NCI-H748 treated with DMSO at 0.1 percent for 48 hours (cell line): ENCODE data around the gene PCDHGA11.
"Not testable (repeated sequence)": the region's sequence is repeated elsewhere in the genome, so short reads cannot be mapped to it uniquely, and the experiment has no call there.

Experiments used
- DNase-seq: peaks from one replicate; lab custom pipeline; 2025; lab: John Stamatoyannopoulos, UW

Gene PCDHGA11

GRCh38 chr5:141431286-141431685, 10.4 kb downstream of the PCDHGA11 start:
- DNase-seq: no peak

GRCh38 chr5:141432308-141432707, 11.5 kb downstream of the PCDHGA11 start:
- DNase-seq: not testable (repeated sequence)

GRCh38 chr5:141432726-141433125, 11.9 kb downstream of the PCDHGA11 start:
- not testable (repeated sequence) for DNase-seq

GRCh38 chr5:141434006-141434405, 13.2 kb downstream of the PCDHGA11 start:
- no peak for DNase-seq

GRCh38 chr5:141437221-141437620, 16.4 kb downstream of the PCDHGA11 start:
- DNase-seq: no peak

GRCh38 chr5:141439411-141440141, 18.7 kb downstream of the PCDHGA11 start:
- DNase-seq: no peak

GRCh38 chr5:141440341-141440740, 19.5 kb downstream of the PCDHGA11 start:
- no peak for DNase-seq

GRCh38 chr5:141441571-141442170, 20.8 kb downstream of the PCDHGA11 start:
- no peak for DNase-seq

GRCh38 chr5:141465351-141465750, 44.5 kb downstream of the PCDHGA11 start:
- no peak for DNase-seq
